GM19467 (cell line): ENCODE data around the gene VPS18.
A peak's percentile ranks its signal among the peaks of the same experiment; 100 is the strongest.

ENCODE experiments used
- ATAC-seq: cut with Tn5 transposase; IDR thresholded peaks from one replicate; pipeline ENCODE4 v1.9.1; 2021; ENCODE audit warnings: mild to moderate bottlenecking, moderate library complexity; ENCODE audit not compliant: unreplicated experiment

The VPS18 gene

DNA sequence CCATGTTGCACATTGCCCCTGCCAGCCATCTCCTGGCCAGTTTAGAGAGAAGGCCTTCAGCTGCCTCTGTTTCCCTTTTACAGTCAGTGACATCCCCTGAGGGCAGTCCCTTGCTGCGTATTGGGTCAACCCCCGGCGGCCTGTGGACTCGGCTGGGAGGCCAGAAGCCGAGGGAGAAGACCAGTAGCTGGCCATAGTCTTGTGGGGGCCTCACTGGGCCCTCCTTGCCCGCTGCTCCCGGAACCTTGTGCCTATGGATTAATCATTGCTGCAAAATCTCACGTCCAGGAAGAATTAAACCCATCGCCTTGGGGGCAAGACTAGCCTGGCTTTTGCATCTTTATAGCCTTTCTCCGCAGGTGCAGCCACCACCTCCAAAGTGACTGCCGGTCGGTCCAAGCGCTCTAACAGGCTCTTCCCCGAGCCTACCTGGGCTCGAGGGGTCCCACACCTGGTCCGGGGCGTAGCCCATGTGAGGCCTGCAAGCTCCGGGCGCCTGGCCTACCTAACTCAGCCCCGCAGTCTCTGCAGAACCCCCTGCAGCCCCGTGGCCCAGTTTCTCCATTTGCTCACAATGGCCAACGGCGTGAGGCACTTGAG is 58.2 kb downstream of the VPS18 start:
- ATAC-seq, result peak; percentile 2

DNA sequence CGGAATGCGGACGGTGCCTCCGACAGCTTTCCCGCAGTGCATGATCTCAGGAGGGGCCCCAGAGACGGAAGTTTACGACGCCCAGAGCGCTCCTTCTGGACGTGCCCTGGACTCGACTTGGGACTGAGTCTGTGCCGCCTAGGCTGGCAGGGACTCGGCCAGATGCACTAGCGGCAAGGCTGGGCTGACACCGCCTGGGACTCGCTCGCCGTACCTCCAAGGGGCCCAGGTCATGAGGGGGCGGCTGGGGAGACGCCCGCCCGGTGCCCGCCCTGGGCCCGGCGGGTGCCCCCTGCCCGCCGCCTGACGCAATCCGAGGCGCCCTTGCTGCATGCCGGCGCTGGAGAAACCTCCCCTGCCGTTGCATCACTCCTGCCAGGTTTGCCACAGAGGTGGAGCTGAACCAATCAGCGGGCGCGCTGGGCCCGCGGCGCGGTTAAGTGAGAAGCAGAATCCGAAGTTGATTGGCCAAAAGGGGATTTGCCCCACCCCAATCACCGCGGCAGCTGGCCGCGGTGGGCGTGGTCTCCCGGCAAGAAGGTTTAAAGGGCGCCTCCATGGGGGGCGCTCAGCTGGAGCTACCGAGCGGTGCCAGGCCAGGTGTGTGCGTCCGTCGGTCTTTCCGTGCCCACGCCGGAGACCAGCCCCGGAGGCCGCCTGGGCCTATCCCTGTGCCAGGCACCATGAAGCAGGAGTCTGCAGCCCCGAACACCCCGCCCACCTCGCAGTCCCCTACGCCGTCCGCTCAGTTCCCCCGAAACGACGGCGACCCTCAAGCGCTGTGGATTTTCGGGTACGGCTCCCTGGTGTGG is 58.9 kb downstream of the VPS18 start, which contains the start of gene CHAC1:
TSS of gene CHAC1 (plus strand) at position 571 of the 812 bp plus-strand sequence. CDS start at position 684, 113 bp downstream.
- peak; percentile 94 for ATAC-seq
